KBM-7 (cell line): ENCODE data around the gene E2F4.
A peak's percentile ranks its signal among the peaks of the same experiment; 100 is the strongest.

Source experiments
- DNase-seq: peaks from one replicate; pipeline ENCODE4 v3.0.0-alpha.2; 2015
- in situ Hi-C: fragments of 300-500 bp; cut with MboI; formaldehyde crosslinking; loops from 2 replicates; pipeline ENCODE4 v1.14.3; 2020; ENCODE audit warnings: low sequenced_read_pairs, low pct_unique_long_range_greater_than_20kb, mixed read lengths

The E2F4 gene

GRCh38 chr16:67202956-67203493 lies 11.1 kb downstream of the E2F4 start:
- DNase-seq, result no peak
- in situ Hi-C loops, result no loop called here

- no peak for DNase-seq
- in situ Hi-C loops, result no loop called here
These were observed 12.1 kb downstream of the E2F4 start for GRCh38 chr16:67204076-67204475.

GRCh38 chr16:67206129-67206837 lies 14.3 kb downstream of the E2F4 start:
- DNase-seq, result no peak
- in situ Hi-C loops, result no loop called here

GRCh38 chr16:67206838-67207248 lies 14.9 kb downstream of the E2F4 start:
- DNase-seq, result no peak
- in situ Hi-C loops, result no loop called here

- in situ Hi-C loops, result no loop called here
These were observed 15.5 kb downstream of the E2F4 start for GRCh38 chr16:67207249-67208091.

GRCh38 chr16:67208154-67208896 lies 16.4 kb downstream of the E2F4 start:
- in situ Hi-C loops, result no loop called here
- DNase-seq, result no peak

More at GRCh38 chr16:67207249-67208091, 15.5 kb downstream of the E2F4 start:
- no peak for DNase-seq

GRCh38 chr16:67209565-67209964 lies 17.6 kb downstream of the E2F4 start:
- in situ Hi-C loops, result no loop called here
- no peak for DNase-seq

- DNase-seq, result no peak
These were observed 18.3 kb downstream of the E2F4 start for GRCh38 chr16:67210069-67210937.

GRCh38 chr16:67211674-67212073 lies 19.7 kb downstream of the E2F4 start:
- no peak for DNase-seq
- in situ Hi-C loops, result no loop called here

More at GRCh38 chr16:67210069-67210937, 18.3 kb downstream of the E2F4 start:
- in situ Hi-C loops, result no loop called here

GRCh38 chr16:67212766-67213165 lies 20.8 kb downstream of the E2F4 start:
- in situ Hi-C loops, result no loop called here
- no peak for DNase-seq

- in situ Hi-C loops, result no loop called here
- no peak for DNase-seq
These were observed 21.5 kb downstream of the E2F4 start for GRCh38 chr16:67213197-67214019.

- in situ Hi-C loops, result no loop called here
- DNase-seq, result no peak
These were observed 23.8 kb downstream of the E2F4 start for GRCh38 chr16:67215706-67216105.

- peak; percentile 69 for DNase-seq
These were observed 24.9 kb downstream of the E2F4 start for GRCh38 chr16:67216612-67217490.

GRCh38 chr16:67223992-67224391 lies 32.0 kb downstream of the E2F4 start:
- no peak for DNase-seq
- in situ Hi-C loops, result no loop called here

More at GRCh38 chr16:67216612-67217490, 24.9 kb downstream of the E2F4 start:
- in situ Hi-C loops, result no loop called here

- in situ Hi-C loops, result no loop called here
- DNase-seq, result no peak
These were observed 34.4 kb downstream of the E2F4 start for GRCh38 chr16:67226295-67226803.

- in situ Hi-C loops, result no loop called here
- DNase-seq, result peak; percentile 99
These were observed 35.0 kb downstream of the E2F4 start, which contains the start of gene TMEM208 for GRCh38 chr16:67226804-67227566. Gene TMEM208, plus strand, starts transcription at chr16:67227130. Its CDS starts 89 bp downstream, at chr16:67227219.
